Subcutaneous adipose tissue (tissue), 4 donors: ENCODE data around the gene RHEB. TPM values are rescaled to one million over a fixed set of nuclear protein-coding genes. Genes with fewer than 3 reads are reported as not detected.

Source experiments
- total RNA-seq, 4 donors: library from RNA; depleted of rRNA; stranded (reverse); fragments of >200 nt; gene quantifications; one replicate each; pipeline ENCODE4 v1.1.0, GENCODE V29; 2016
- TF ChIP-seq, protein P1 (sequence below): fragments of 450-650 bp; IDR thresholded peaks from one replicate; pipeline ENCODE4 v1.5.1; 2016; ENCODE audit warnings: low read depth, mild to moderate bottlenecking, control low read depth, antibody characterized with exemption, moderate library complexity

The RHEB gene
- total RNA-seq, 4 donors from 2014 or later, result 98.1 to 132 (median 106) TPM

DNA sequence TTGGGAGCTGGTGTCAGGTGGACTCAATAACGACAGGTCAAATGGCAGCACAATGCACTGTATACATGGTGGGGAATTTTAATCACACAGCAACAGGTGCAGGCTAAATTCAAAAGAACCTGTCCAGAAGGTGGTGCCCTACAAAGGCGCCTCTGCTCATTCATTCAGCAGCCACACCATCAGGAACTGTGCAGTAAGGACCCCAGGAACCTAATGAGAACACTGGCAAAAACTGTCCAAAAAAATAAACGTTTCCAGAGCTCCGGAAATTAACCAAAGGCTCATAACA, 57.8 kb downstream of the RHEB start:
- TF ChIP-seq, protein P1, sequence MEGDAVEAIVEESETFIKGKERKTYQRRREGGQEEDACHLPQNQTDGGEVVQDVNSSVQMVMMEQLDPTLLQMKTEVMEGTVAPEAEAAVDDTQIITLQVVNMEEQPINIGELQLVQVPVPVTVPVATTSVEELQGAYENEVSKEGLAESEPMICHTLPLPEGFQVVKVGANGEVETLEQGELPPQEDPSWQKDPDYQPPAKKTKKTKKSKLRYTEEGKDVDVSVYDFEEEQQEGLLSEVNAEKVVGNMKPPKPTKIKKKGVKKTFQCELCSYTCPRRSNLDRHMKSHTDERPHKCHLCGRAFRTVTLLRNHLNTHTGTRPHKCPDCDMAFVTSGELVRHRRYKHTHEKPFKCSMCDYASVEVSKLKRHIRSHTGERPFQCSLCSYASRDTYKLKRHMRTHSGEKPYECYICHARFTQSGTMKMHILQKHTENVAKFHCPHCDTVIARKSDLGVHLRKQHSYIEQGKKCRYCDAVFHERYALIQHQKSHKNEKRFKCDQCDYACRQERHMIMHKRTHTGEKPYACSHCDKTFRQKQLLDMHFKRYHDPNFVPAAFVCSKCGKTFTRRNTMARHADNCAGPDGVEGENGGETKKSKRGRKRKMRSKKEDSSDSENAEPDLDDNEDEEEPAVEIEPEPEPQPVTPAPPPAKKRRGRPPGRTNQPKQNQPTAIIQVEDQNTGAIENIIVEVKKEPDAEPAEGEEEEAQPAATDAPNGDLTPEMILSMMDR, result no peak

DNA sequence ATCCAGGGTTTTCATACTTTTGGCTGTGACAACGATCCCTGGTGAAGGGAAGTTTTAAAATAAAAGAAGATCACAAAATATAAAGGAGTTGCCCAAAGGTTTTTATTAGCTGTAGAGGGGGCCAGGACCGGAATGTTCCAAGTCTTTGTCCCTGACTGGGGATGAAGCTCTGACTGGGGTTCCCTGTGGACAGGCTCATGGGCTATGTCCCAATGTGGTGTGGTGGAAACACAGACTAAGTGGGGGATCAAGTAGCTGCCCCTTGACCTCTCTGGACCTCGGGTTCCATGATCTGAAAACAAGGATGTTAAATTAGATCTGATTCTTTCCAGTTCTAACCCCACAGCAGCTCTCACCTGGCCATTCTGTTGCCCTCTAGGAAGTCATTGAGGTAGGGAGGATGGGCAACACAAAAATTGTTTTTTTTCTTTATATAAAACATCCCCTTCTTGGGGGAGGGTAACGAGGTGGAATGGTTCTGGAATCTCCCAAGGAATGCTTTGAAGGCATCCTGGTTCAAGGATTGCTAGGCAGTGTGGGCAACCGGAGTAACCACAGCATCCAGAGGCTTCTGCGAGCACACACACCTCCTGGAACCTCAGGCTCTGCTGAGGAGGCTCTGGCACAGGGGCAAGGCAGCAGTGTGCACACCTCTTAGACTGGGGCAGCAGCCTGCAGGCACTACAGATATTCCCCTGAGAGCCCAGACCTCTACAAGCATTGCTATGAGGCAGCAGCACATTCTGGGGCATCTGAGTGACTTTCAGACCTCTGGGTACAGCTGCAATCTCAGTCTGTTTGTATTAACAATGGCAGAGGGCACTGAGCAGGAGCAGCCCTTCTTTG, 58.4 kb downstream of the RHEB start:
- TF ChIP-seq, protein P1, result no peak

DNA sequence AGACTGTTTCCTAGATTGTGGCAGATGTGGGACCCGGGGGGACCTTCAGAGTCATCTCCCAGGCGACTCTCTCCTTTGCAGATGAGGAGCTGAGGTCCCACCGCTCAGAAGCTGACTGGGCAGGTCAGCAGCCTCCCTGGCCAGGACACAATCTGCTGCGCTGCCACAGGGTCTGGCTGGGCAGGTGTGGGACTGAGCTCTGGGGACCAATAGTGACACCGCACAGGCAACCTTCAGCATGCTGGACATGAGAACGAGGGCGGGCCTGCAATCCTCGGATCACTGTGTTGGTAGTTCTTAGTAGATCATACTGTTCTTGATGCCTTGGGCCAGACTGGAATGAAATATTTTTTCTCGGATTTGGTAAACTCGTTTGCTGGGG, 59.2 kb downstream of the RHEB start:
- TF ChIP-seq, protein P1, result no peak

DNA sequence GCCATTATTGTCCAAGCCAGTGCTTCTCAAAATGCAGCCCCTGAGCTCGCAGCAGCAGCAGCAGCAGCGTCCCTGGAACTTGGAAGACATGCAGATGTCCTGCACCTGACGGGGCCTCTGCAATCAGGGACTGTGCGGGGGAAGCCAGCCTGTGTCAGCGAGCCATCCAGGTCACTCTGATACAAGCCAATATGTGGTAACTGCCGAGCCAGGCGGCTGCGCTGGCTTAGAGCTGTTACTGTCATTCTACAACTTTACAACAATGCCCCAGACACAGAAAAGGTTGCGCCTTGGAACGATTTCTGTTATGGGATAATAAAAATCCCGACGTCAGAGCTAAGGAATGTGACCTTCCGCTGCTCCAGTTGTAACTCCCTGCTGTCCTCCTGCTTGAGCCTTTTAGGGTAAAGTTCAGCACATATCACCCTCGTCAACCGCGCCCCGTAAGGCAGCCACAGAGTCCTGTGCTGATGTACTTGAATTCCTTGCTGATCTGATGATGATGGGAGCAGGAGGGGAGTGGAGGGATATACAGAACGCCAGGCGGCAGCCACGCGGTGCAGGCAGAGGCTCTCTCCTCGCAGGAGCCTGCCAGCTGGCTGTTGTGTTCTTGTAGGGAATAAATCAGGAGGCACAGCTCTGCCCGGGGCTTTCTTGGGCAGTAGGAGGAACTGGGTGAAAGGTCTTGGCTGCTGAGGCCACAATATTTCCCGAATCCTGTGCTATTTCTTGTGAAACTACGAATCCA, 59.8 kb downstream of the RHEB start:
- TF ChIP-seq, protein P1, result no peak

DNA sequence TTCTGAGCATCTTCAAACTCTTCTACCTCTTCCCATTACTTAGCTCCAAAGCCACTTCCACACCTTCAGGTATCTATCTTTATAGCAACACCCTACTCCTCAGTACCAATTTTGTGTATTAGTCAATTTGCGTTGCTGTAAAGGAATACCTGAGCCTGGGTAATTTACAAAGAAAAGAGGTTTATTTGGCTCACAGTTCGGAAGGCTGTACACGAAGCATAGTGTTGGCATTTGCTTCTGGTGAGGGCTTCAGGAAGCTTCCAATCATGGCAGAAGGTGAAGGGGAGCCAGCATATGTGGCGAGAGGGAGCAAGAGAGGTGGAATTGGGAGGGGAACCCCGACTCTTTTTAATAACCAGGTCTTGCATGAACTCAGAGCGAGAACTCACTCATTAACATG, 62.2 kb downstream of the RHEB start:
- TF ChIP-seq, protein P1, result no peak

DNA sequence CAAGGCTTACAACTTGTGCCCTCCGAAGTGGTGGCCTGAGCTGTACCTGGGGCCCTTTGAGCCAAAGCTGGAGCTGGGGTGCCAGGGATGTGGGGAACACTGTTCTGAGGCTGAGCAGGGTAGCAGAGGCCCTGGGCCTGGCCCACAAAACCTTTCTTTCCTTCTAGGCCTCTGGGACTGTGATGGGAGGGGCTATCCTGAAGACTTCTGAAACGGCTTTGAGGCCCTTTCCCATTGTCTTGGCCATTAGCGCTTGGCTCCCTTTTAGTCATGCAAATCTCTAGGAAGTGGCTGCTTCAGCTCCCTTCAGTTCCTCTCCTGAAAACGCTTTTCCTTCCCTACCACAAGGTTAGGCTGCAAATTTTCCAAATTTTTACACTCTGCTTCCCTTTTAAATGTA, 62.9 kb downstream of the RHEB start:
- TF ChIP-seq, protein P1, result no peak

DNA sequence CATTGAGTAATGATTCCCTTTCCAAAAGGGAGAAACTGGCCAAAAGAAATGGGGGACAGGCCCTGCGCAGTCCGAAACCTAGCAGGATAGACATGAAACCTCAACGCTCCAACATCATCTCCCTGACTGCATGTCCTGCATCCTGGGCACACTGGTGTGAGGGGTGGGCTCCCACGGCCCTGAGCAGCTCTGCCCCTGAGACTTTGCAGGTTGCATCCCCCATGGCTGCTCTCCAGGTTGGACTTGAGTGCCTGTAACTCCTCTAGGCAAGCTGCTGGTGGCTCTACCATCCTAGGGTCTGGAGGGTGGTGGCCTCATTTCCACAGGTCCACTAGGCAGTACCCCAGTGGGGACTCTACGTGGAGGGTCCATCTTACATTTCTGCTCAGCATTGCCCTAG, 63.4 kb downstream of the RHEB start:
- TF ChIP-seq, protein P1, result no peak
